ENCODE measurements around the gene PSMD1.

DNA sequence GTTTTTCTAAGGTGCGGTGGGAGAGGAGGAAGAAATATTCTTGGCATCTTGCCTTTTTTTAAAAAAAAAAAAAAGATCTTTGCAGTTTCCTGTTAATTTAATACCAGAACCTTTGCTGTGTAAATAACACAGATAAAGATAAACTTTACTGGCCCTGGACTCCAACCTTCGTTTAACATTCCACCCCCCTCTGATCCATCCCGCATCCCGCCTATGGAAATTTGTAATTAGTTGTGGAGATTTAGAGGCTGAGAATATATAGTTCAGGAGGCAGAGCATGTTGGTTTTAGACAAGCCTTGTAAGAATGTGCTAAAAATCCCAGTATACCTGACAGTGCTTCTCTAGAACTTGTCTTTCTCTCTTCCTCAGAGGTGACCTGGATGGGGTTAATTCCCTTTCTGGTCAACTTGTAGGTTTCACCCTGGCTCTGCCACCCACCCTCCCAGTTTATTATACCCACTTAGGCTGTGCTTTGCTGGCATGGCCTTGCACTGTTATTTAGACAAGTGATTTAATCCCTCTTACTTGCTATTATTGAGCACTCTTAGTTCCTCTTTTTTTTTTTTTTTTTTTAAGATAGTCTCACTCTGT lies 22.3 kb upstream of the PSMD1 start:
- TF ChIP-seq, protein P1, sequence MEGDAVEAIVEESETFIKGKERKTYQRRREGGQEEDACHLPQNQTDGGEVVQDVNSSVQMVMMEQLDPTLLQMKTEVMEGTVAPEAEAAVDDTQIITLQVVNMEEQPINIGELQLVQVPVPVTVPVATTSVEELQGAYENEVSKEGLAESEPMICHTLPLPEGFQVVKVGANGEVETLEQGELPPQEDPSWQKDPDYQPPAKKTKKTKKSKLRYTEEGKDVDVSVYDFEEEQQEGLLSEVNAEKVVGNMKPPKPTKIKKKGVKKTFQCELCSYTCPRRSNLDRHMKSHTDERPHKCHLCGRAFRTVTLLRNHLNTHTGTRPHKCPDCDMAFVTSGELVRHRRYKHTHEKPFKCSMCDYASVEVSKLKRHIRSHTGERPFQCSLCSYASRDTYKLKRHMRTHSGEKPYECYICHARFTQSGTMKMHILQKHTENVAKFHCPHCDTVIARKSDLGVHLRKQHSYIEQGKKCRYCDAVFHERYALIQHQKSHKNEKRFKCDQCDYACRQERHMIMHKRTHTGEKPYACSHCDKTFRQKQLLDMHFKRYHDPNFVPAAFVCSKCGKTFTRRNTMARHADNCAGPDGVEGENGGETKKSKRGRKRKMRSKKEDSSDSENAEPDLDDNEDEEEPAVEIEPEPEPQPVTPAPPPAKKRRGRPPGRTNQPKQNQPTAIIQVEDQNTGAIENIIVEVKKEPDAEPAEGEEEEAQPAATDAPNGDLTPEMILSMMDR (conservative IDR thresholded peaks at IDR 0.05; ENCODE audit: low read depth in 2 of 2), result no peak
- TF ChIP-seq JUNB (IDR thresholded peaks at IDR 0.05; ENCODE audit: unreplicated experiment), result no peak
- TF ChIP-seq, protein P2, sequence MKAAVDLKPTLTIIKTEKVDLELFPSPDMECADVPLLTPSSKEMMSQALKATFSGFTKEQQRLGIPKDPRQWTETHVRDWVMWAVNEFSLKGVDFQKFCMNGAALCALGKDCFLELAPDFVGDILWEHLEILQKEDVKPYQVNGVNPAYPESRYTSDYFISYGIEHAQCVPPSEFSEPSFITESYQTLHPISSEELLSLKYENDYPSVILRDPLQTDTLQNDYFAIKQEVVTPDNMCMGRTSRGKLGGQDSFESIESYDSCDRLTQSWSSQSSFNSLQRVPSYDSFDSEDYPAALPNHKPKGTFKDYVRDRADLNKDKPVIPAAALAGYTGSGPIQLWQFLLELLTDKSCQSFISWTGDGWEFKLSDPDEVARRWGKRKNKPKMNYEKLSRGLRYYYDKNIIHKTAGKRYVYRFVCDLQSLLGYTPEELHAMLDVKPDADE (IDR thresholded peaks at IDR 0.05), result no peak
- no peak for TF ChIP-seq POLR2AphosphoS5 (IDR thresholded peaks at IDR 0.05; ENCODE audit: low read depth)
- TF ChIP-seq, protein P3, sequence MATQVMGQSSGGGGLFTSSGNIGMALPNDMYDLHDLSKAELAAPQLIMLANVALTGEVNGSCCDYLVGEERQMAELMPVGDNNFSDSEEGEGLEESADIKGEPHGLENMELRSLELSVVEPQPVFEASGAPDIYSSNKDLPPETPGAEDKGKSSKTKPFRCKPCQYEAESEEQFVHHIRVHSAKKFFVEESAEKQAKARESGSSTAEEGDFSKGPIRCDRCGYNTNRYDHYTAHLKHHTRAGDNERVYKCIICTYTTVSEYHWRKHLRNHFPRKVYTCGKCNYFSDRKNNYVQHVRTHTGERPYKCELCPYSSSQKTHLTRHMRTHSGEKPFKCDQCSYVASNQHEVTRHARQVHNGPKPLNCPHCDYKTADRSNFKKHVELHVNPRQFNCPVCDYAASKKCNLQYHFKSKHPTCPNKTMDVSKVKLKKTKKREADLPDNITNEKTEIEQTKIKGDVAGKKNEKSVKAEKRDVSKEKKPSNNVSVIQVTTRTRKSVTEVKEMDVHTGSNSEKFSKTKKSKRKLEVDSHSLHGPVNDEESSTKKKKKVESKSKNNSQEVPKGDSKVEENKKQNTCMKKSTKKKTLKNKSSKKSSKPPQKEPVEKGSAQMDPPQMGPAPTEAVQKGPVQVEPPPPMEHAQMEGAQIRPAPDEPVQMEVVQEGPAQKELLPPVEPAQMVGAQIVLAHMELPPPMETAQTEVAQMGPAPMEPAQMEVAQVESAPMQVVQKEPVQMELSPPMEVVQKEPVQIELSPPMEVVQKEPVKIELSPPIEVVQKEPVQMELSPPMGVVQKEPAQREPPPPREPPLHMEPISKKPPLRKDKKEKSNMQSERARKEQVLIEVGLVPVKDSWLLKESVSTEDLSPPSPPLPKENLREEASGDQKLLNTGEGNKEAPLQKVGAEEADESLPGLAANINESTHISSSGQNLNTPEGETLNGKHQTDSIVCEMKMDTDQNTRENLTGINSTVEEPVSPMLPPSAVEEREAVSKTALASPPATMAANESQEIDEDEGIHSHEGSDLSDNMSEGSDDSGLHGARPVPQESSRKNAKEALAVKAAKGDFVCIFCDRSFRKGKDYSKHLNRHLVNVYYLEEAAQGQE (IDR thresholded peaks at IDR 0.05; ENCODE audit: unreplicated experiment), result no peak
- no peak for TF ChIP-seq ZNF331 (CRISPR knock-in tag; IDR thresholded peaks at IDR 0.05; ENCODE audit: low read depth)
- TF ChIP-seq ZNF114 (CRISPR knock-in tag; IDR thresholded peaks at IDR 0.05), result no peak
- no peak for TF ChIP-seq EZH2phosphoT487 (IDR thresholded peaks at IDR 0.05; ENCODE audit: unreplicated experiment)
- TF ChIP-seq EZH2 (IDR thresholded peaks at IDR 0.05; ENCODE audit: low read depth, unreplicated experiment), result no peak
- TF ChIP-seq CREB1 (CRISPR knock-in tag; IDR thresholded peaks at IDR 0.05; ENCODE audit: low read depth), result no peak
- TF ChIP-seq STAT1 (IDR thresholded peaks at IDR 0.05; ENCODE audit: unreplicated experiment), result no peak
- no peak for TF ChIP-seq NANOG (IDR thresholded peaks at IDR 0.05; ENCODE audit: borderline replicate concordance)
- TF ChIP-seq, protein P4, sequence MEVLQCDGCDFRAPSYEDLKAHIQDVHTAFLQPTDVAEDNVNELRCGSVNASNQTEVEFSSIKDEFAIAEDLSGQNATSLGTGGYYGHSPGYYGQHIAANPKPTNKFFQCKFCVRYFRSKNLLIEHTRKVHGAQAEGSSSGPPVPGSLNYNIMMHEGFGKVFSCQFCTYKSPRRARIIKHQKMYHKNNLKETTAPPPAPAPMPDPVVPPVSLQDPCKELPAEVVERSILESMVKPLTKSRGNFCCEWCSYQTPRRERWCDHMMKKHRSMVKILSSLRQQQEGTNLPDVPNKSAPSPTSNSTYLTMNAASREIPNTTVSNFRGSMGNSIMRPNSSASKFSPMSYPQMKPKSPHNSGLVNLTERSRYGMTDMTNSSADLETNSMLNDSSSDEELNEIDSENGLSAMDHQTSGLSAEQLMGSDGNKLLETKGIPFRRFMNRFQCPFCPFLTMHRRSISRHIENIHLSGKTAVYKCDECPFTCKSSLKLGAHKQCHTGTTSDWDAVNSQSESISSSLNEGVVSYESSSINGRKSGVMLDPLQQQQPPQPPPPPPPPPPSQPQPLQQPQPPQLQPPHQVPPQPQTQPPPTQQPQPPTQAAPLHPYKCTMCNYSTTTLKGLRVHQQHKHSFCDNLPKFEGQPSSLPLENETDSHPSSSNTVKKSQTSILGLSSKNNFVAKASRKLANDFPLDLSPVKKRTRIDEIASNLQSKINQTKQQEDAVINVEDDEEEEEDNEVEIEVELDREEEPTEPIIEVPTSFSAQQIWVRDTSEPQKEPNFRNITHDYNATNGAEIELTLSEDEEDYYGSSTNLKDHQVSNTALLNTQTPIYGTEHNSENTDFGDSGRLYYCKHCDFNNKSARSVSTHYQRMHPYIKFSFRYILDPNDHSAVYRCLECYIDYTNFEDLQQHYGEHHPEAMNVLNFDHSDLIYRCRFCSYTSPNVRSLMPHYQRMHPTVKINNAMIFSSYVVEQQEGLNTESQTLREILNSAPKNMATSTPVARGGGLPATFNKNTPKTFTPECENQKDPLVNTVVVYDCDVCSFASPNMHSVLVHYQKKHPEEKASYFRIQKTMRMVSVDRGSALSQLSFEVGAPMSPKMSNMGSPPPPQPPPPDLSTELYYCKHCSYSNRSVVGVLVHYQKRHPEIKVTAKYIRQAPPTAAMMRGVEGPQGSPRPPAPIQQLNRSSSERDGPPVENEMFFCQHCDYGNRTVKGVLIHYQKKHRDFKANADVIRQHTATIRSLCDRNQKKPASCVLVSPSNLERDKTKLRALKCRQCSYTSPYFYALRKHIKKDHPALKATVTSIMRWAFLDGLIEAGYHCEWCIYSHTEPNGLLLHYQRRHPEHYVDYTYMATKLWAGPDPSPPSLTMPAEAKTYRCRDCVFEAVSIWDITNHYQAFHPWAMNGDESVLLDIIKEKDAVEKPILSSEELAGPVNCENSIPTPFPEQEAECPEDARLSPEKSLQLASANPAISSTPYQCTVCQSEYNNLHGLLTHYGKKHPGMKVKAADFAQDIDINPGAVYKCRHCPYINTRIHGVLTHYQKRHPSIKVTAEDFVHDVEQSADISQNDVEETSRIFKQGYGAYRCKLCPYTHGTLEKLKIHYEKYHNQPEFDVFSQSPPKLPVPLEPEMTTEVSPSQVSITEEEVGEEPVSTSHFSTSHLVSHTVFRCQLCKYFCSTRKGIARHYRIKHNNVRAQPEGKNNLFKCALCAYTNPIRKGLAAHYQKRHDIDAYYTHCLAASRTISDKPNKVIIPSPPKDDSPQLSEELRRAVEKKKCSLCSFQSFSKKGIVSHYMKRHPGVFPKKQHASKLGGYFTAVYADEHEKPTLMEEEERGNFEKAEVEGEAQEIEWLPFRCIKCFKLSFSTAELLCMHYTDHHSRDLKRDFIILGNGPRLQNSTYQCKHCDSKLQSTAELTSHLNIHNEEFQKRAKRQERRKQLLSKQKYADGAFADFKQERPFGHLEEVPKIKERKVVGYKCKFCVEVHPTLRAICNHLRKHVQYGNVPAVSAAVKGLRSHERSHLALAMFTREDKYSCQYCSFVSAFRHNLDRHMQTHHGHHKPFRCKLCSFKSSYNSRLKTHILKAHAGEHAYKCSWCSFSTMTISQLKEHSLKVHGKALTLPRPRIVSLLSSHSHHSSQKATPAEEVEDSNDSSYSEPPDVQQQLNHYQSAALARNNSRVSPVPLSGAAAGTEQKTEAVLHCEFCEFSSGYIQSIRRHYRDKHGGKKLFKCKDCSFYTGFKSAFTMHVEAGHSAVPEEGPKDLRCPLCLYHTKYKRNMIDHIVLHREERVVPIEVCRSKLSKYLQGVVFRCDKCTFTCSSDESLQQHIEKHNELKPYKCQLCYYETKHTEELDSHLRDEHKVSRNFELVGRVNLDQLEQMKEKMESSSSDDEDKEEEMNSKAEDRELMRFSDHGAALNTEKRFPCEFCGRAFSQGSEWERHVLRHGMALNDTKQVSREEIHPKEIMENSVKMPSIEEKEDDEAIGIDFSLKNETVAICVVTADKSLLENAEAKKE (CRISPR knock-in tag; IDR thresholded peaks at IDR 0.05), result no peak

Measured in GM23338 (cell line).